ENCODE data around the gene TOMT.

TOMT gene

DNA sequence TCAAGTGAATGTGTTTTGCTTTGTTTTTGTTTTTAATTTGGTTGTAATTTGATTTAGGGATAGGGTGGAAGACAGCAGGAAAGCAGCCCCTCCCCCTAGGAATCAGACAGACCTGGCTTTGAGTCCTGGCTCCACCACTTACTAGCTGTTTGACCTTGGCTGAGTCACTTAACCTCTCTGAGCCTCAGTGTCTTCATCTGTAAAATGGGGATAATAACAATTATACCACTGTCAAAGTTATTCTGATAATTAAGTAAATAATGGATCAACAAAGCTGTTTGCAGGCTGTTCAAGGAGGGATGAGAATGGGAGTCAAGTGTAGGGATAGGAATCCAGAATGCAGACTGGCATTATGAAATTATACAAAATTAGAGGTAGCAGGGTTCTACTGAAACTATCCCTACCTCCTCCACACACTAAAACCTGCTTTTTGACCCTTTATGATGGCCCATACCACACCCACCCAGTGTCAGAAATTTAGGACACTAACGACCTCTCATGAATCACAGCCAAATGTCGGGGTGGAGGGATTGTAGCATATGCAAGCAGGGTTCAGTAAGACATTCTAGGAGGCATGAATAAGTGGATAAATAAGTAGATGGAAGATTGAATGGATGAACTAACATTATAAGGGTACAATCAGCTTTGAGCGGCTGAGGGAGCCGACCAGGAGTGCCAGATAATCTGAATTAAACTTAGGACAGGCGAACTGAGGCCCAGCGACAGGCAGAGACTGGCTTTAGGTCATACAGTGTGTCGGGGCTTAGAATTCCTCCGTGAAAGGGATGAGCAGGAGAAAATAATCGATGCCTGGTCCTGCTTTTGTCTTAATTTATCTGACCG is 5.8 kb downstream of the TOMT start:
- H3F3A ChIP-seq (ENCODE audit: insufficient read depth, low read length) = no peaks in the 10 kb centered on the region
- no peak for TF ChIP-seq EZH2 (IDR thresholded peaks at IDR 0.05; ENCODE audit: borderline replicate concordance, low read length)
- TF ChIP-seq CTCF (IDR thresholded peaks at IDR 0.05; ENCODE audit: low read length) = no peak
- peak overlapping the region; percentile 83 for H3K4me2 ChIP-seq (ENCODE audit: low read length)
- H3K27me3 ChIP-seq (ENCODE audit: insufficient read depth, low read length) = no peaks in the 10 kb centered on the region
- peak overlapping the region; percentile 84 for H3K9ac ChIP-seq (ENCODE audit: low read length)
- no peaks in the 10 kb centered on the region for H3K9me3 ChIP-seq (ENCODE audit: low read length)
- H3K27ac ChIP-seq (ENCODE audit: low read depth, low read length, poor library complexity, severe bottlenecking) = peak overlapping the region; percentile 84
- H3K4me3 ChIP-seq (ENCODE audit: low read depth, low read length, poor library complexity, severe bottlenecking) = peak overlapping the region; percentile 66
- H2AFZ ChIP-seq (ENCODE audit: low read length) = no peak overlapping the region
- no peaks in the 10 kb centered on the region for H3K9me2 ChIP-seq (ENCODE audit: low read depth, low read length)
- H3K36me3 ChIP-seq (ENCODE audit: insufficient read depth, low read length) = no peaks in the 10 kb centered on the region
- H3K79me2 ChIP-seq (ENCODE audit: insufficient read depth, low read length) = no peaks in the 10 kb centered on the region
- H4K20me1 ChIP-seq (ENCODE audit: insufficient read depth, low read length) = no peaks in the 10 kb centered on the region
- H3K4me1 ChIP-seq (ENCODE audit: insufficient read depth, low read length, severe bottlenecking) = peaks cover 18% of the 10 kb centered on the region

DNA sequence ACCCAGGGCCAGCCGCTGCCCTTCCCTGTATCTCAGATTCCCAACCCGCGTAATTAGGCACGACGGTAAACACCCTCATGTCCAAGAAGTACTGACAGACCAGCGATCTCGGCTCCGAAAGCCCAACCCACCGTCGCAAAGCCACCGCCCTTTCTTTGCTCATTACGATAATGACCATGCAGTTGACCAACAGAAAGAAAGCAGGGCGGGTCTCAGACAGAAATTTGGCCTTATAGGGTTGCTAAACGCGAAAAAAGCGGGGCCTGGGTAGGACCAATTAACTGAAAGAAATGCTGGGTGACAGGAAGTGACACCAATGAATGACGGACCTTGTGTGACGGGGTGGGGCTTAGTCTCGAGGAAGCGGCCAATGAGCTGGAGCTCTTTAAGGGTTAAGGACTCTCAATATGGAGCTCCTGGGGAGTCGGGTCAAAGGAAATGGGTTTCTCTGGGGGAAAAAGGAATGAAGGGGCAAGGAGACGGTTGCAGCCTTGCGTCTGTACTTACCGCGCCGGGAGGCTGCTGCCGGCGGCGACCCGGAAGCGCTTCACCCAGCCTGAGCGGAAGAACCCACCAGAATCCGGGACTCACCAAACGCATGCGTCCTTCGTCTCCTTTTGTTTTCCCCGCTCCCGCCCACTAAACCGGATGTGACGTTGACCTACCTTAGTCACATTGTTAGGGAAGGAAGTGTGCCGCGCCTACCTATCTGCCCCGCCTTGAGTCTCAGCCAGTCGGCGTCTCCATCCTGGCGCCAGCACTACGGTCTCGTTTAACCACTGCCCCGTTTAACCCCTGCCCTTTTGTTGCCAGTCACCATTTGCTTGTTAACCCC is 6.6 kb downstream of the TOMT start, which contains the start of gene ANAPC15:
ANAPC15 (minus strand) TSS at position 553 of the 835 bp plus-strand sequence. CDS start 1,419 bp downstream, outside the sequence.
- no peaks in the 10 kb centered on the region for H4K20me1 ChIP-seq (ENCODE audit: insufficient read depth, low read length)
- no peaks in the 10 kb centered on the region for H3K9me3 ChIP-seq (ENCODE audit: low read length)
- H3K27me3 ChIP-seq (ENCODE audit: insufficient read depth, low read length) = no peaks in the 10 kb centered on the region
- H2AFZ ChIP-seq (ENCODE audit: low read length) = no peak within 1 kb of the TSS
- peak within 1 kb of the TSS; percentile 83 for H3K4me2 ChIP-seq (ENCODE audit: low read length)
- H3K36me3 ChIP-seq (ENCODE audit: insufficient read depth, low read length) = no peaks in the 10 kb centered on the region
- H3K9ac ChIP-seq (ENCODE audit: low read length) = peak within 1 kb of the TSS; percentile 84
- no peaks in the 10 kb centered on the region for H3F3A ChIP-seq (ENCODE audit: insufficient read depth, low read length)
- TF ChIP-seq EZH2 (IDR thresholded peaks at IDR 0.05; ENCODE audit: borderline replicate concordance, low read length) = no peak
- no peak for TF ChIP-seq CTCF (IDR thresholded peaks at IDR 0.05; ENCODE audit: low read length)
- peak within 1 kb of the TSS; percentile 66 for H3K4me3 ChIP-seq (ENCODE audit: low read depth, low read length, poor library complexity, severe bottlenecking)
- no peaks in the 10 kb centered on the region for H3K9me2 ChIP-seq (ENCODE audit: low read depth, low read length)
- peak within 1 kb of the TSS; percentile 84 for H3K27ac ChIP-seq (ENCODE audit: low read depth, low read length, poor library complexity, severe bottlenecking)
- H3K4me1 ChIP-seq (ENCODE audit: insufficient read depth, low read length, severe bottlenecking) = peaks cover 18% of the 10 kb centered on the region
- H3K79me2 ChIP-seq (ENCODE audit: insufficient read depth, low read length) = no peaks in the 10 kb centered on the region

DNA sequence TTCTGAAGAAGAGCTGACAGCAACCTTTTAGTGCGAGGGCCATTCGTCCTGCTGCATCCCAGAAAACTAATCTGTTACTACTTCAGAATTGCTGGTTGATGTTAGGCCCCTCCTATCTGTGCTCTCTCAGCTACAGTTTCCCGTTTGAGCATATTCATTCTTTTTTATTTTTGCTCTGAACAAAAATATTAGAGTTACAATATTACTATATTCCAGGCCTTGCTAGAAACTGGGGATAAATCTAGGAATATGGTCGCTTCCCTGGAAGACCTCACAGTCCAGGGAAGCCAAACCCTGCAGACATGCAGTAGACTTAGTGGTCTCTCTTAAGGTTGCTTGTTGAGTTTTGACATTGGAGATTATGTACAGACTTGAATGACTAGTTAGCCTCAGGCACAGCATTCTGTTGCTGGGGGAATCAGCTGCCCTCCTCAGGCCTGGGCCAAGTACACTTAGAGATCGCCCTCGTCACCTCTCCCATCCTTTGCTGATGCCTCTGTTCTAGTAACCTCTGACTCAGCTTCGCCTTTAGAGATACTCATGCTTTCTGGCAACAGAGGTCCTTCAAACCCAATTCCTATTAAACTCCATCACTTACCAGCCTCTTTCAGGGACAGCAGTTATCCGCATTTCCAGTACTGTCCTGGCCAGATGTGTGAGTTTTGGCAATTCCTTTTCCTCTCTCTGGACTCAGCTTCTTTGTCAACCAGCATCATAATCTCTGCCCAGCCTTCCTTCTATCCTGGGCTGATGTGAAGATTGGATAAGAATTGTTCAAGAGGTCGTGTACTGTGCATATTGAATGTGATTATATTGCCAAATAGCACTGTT is 7.5 kb downstream of the TOMT start:
- TF ChIP-seq CTCF (IDR thresholded peaks at IDR 0.05; ENCODE audit: low read length) (no peak), EZH2 (IDR thresholded peaks at IDR 0.05; ENCODE audit: borderline replicate concordance, low read length) (no peak)
- no peaks in the 10 kb centered on the region for H4K20me1 ChIP-seq (ENCODE audit: insufficient read depth, low read length)
- peak overlapping the region; percentile 84 for H3K9ac ChIP-seq (ENCODE audit: low read length)
- H3K4me2 ChIP-seq (ENCODE audit: low read length) = peak overlapping the region; percentile 82
- no peaks in the 10 kb centered on the region for H3K9me3 ChIP-seq (ENCODE audit: low read length)
- no peaks in the 10 kb centered on the region for H3K27me3 ChIP-seq (ENCODE audit: insufficient read depth, low read length)
- peaks cover 18% of the 10 kb centered on the region for H3K4me1 ChIP-seq (ENCODE audit: insufficient read depth, low read length, severe bottlenecking)
- peak overlapping the region; percentile 84 for H3K27ac ChIP-seq (ENCODE audit: low read depth, low read length, poor library complexity, severe bottlenecking)
- H2AFZ ChIP-seq (ENCODE audit: low read length) = no peak overlapping the region
- no peaks in the 10 kb centered on the region for H3K79me2 ChIP-seq (ENCODE audit: insufficient read depth, low read length)
- no peaks in the 10 kb centered on the region for H3F3A ChIP-seq (ENCODE audit: insufficient read depth, low read length)
- no peaks in the 10 kb centered on the region for H3K9me2 ChIP-seq (ENCODE audit: low read depth, low read length)
- H3K36me3 ChIP-seq (ENCODE audit: insufficient read depth, low read length) = no peaks in the 10 kb centered on the region
- peak overlapping the region; percentile 66 for H3K4me3 ChIP-seq (ENCODE audit: low read depth, low read length, poor library complexity, severe bottlenecking)

Measured in OCI-LY1 (cell line).